H1 (cell line): Measurements from ENCODE around the gene CIB2. TPM values are rescaled to one million over a fixed set of nuclear protein-coding genes. Genes with fewer than 3 reads are reported as not detected.
A peak's percentile ranks its signal among the peaks of the same experiment; 100 is the strongest.

Experiments used
- CTCF ChIA-PET: fragments of 300-600 bp; sonication (Branson Sonifier 250); formaldehyde crosslinking; loops from one replicate; lab custom pipeline; 2021; ENCODE audit not compliant: partially characterized antibody; lab: Charles Lee
- POLR2A ChIA-PET: fragments of 300-600 bp; sonication (Branson Sonifier 250); formaldehyde crosslinking; loops from one replicate; lab custom pipeline; 2021; ENCODE audit warnings: inconsistent platforms; ENCODE audit not compliant: partially characterized antibody; lab: Charles Lee
- DNase-seq, 2 experiments: peaks; one replicate each; pipeline versions ENCODE4 v3.0.0 to v3.0.0-alpha.2; 2010 to 2022; ENCODE audit warnings: low spot score in 2 of 2, low read depth in 1 of 2, mixed read lengths in 1 of 2
- FAIRE-seq: peaks from 2 replicates; lab custom pipeline; 2011; peaks lifted over from hg19 to GRCh38; lab: Jason Lieb, UNC
- H2AFZ ChIP-seq: 2 replicates; pipeline ENCODE4 v1.8.1; 2012; ENCODE audit warnings: low read length, inconsistent platforms
- H2AK5ac ChIP-seq: 2 replicates; pipeline ENCODE4 v1.6.1; 2013; ENCODE audit warnings: low read depth, low read length
- H2BK120ac ChIP-seq: replicated peaks from 2 replicates; pipeline ENCODE3; 2013; ENCODE audit warnings: low read depth, low read length, inconsistent platforms
- H2BK12ac ChIP-seq: 2 replicates; pipeline ENCODE4 v1.6.1; 2013; ENCODE audit warnings: low read depth, low read length
- H2BK15ac ChIP-seq: 2 replicates; pipeline ENCODE4 v1.6.1; 2013; ENCODE audit warnings: low read length
- H2BK20ac ChIP-seq: 2 replicates; pipeline ENCODE4 v1.6.1; 2013; ENCODE audit warnings: low read length
- H2BK5ac ChIP-seq: 2 replicates; pipeline ENCODE4 v1.6.1; 2013; ENCODE audit warnings: low read depth, low read length
- H3K14ac ChIP-seq: 2 replicates; pipeline ENCODE4 v1.6.1; 2013; ENCODE audit warnings: inconsistent platforms; ENCODE audit not compliant: insufficient read length
- H3K18ac ChIP-seq: 2 replicates; pipeline ENCODE4 v1.6.1; 2013; ENCODE audit warnings: low read length; ENCODE audit errors: extremely low read depth
- H3K23ac ChIP-seq: 2 replicates; pipeline ENCODE4 v1.6.1; 2013; ENCODE audit warnings: inconsistent platforms; ENCODE audit not compliant: insufficient read length
- H3K23me2 ChIP-seq: 2 replicates; pipeline ENCODE4 v1.6.1; 2013; ENCODE audit warnings: low read depth, low read length
- H3K27ac ChIP-seq: 2 replicates; pipeline ENCODE4 v1.6.1; 2011; ENCODE audit warnings: low read depth, low read length, inconsistent platforms
- H3K27me3 ChIP-seq, 4 experiments: replicated peaks in 1 of 4; 1 replicate in 1 of 4; 2 replicates in 3 of 4; pipeline versions ENCODE4 v1.6.1 to v1.8.1; 2011 to 2013; ENCODE audit warnings: low read length in 3 of 4, mild to moderate bottlenecking in 3 of 4, inconsistent platforms in 2 of 4, mixed read lengths in 2 of 4, moderate library complexity in 1 of 4; ENCODE audit not compliant: control insufficient read depth in 3 of 4, insufficient read depth in 3 of 4; ENCODE audit errors: extremely low read depth in 1 of 4
- H3K36me3 ChIP-seq, 4 experiments: 2 replicates each; pipeline versions ENCODE4 v1.6.1 to v1.8.1; 2011 to 2013; ENCODE audit warnings: mild to moderate bottlenecking in 4 of 4, low read length in 3 of 4, moderate library complexity in 2 of 4, control low read depth in 1 of 4, inconsistent platforms in 1 of 4; ENCODE audit not compliant: insufficient read depth in 4 of 4, control insufficient read depth in 2 of 4
- H3K4ac ChIP-seq: replicated peaks from 2 replicates; pipeline ENCODE3; 2013; ENCODE audit warnings: low read length, low read depth, mixed read lengths, inconsistent platforms; ENCODE audit not compliant: insufficient read length
- H3K4me1 ChIP-seq, 4 experiments: replicated peaks in 1 of 4; 1 replicate in 1 of 4; 2 replicates in 3 of 4; pipeline versions ENCODE4 v1.6.1 to v1.8.1; 2011 to 2013; ENCODE audit warnings: low read length in 3 of 4, inconsistent platforms in 2 of 4, mixed read lengths in 1 of 4; ENCODE audit not compliant: insufficient read depth in 4 of 4, control insufficient read depth in 3 of 4
- H3K4me2 ChIP-seq, 2 experiments: 2 replicates each; pipeline versions ENCODE4 v1.6.1 to v1.8.1; 2011 to 2013; ENCODE audit warnings: low read depth in 2 of 2, low read length in 2 of 2, control low read depth in 1 of 2, inconsistent platforms in 1 of 2, mild to moderate bottlenecking in 1 of 2; ENCODE audit not compliant: insufficient read depth in 1 of 2
- H3K4me3 ChIP-seq, 4 experiments: fragments of 200-600, 300-600 bp in 1 of 4; sonication (generic), shearing (Covaris generic), sonication (Bioruptor Twin) in 1 of 4; 2 replicates each; pipeline versions ENCODE4 v1.5.1 to v1.8.1; 2011 to 2016; ENCODE audit warnings: low read length in 4 of 4, low read depth in 3 of 4, control low read depth in 2 of 4, inconsistent platforms in 2 of 4, mild to moderate bottlenecking in 2 of 4, mixed read lengths in 1 of 4, moderate library complexity in 1 of 4; ENCODE audit not compliant: insufficient read depth in 2 of 4; ENCODE audit errors: extremely low read depth in 1 of 4
- H3K56ac ChIP-seq: replicated peaks from 2 replicates; pipeline ENCODE3; 2013; ENCODE audit warnings: low read depth, mild to moderate bottlenecking, mixed read lengths, low read length, inconsistent platforms; ENCODE audit not compliant: insufficient read length
- H3K79me1 ChIP-seq: 2 replicates; pipeline ENCODE4 v1.6.1; 2013; ENCODE audit warnings: low read depth, low read length, control low read depth
- H3K79me2 ChIP-seq, 2 experiments: 2 replicates each; pipeline versions ENCODE4 v1.6.1 to v1.8.1; 2012 to 2013; ENCODE audit warnings: low read length in 2 of 2, mild to moderate bottlenecking in 2 of 2, inconsistent platforms in 1 of 2; ENCODE audit not compliant: insufficient read depth in 2 of 2, control insufficient read depth in 1 of 2
- H3K9ac ChIP-seq, 4 experiments: replicated peaks in 1 of 4; 1 replicate in 1 of 4; 2 replicates in 3 of 4; pipeline versions ENCODE4 v1.6.1 to v1.8.1; 2011 to 2013; ENCODE audit warnings: low read depth in 3 of 4, low read length in 3 of 4, control low read depth in 2 of 4, mild to moderate bottlenecking in 2 of 4, moderate library complexity in 2 of 4, inconsistent platforms in 1 of 4; ENCODE audit errors: extremely low read depth in 1 of 4
- H3K9me3 ChIP-seq, 2 experiments: 2 replicates each; pipeline versions ENCODE4 v1.6.1 to v1.8.1; 2012 to 2013; ENCODE audit warnings: mild to moderate bottlenecking in 2 of 2, moderate library complexity in 2 of 2, control low read depth in 1 of 2, inconsistent platforms in 1 of 2, low read depth in 1 of 2, low read length in 1 of 2, mixed read lengths in 1 of 2; ENCODE audit not compliant: insufficient read depth in 2 of 2
- H4K20me1 ChIP-seq, 2 experiments: replicated peaks in 1 of 2; 2 replicates each; pipeline versions ENCODE3 to v1.8.1; 2011 to 2013; ENCODE audit warnings: inconsistent platforms in 2 of 2, low read length in 2 of 2, mild to moderate bottlenecking in 1 of 2; ENCODE audit not compliant: insufficient read depth in 2 of 2, control insufficient read depth in 1 of 2
- H4K5ac ChIP-seq: 2 replicates; pipeline ENCODE4 v1.6.1; 2013; ENCODE audit warnings: low read length, low read depth, mixed read lengths, inconsistent platforms; ENCODE audit not compliant: insufficient read length
- H4K8ac ChIP-seq: 2 replicates; pipeline ENCODE4 v1.8.0; 2013; ENCODE audit warnings: mild to moderate bottlenecking, moderate library complexity, low read length, inconsistent platforms; ENCODE audit not compliant: insufficient read depth; ENCODE audit errors: extremely low read depth
- H4K91ac ChIP-seq: replicated peaks from 2 replicates; pipeline ENCODE3; 2013; ENCODE audit warnings: low read length, mixed read lengths, inconsistent platforms; ENCODE audit not compliant: insufficient read length
- BRCA1 ChIP-seq: IDR thresholded peaks from 2 replicates; pipeline ENCODE4 v1.6.1; 2012; ENCODE audit warnings: low read depth, low read length, improper control_type of control experiment
- EGR1 ChIP-seq: IDR thresholded peaks from 2 replicates; pipeline ENCODE4 v1.6.1; 2011; ENCODE audit warnings: low read depth, low read length, borderline replicate concordance
- EP300 ChIP-seq, 2 experiments: IDR thresholded peaks; 1 replicate in 1 of 2; 2 replicates in 1 of 2; pipeline ENCODE4 v1.6.1; 2011 to 2012; ENCODE audit warnings: low read depth in 2 of 2, low read length in 2 of 2, mild to moderate bottlenecking in 2 of 2, borderline replicate concordance in 1 of 2, inconsistent platforms in 1 of 2, moderate library complexity in 1 of 2
- HDAC2 ChIP-seq, 2 experiments: fragments of 300-600 bp in 1 of 2; sonication (generic) in 1 of 2; IDR thresholded peaks; 2 replicates each; pipeline ENCODE4 v1.6.1; 2011 to 2012; ENCODE audit warnings: low read depth in 2 of 2, low read length in 2 of 2, mild to moderate bottlenecking in 2 of 2, moderate library complexity in 2 of 2, borderline replicate concordance in 1 of 2, inconsistent platforms in 1 of 2
- KDM5A ChIP-seq: fragments of 200-600 bp; IDR thresholded peaks from 2 replicates; pipeline ENCODE4 v1.7.1; 2012; ENCODE audit warnings: mild to moderate bottlenecking, low read length, inconsistent platforms, mixed read lengths
- NRF1 ChIP-seq: IDR thresholded peaks from 2 replicates; pipeline ENCODE4 v1.6.1; 2011; ENCODE audit warnings: mild to moderate bottlenecking, low read depth, low read length, improper control_type of control experiment
- POU5F1 ChIP-seq: IDR thresholded peaks from 2 replicates; pipeline ENCODE4 v1.6.1; 2011; ENCODE audit warnings: low read depth, mild to moderate bottlenecking, low read length, moderate library complexity
- RBBP5 ChIP-seq: IDR thresholded peaks from 2 replicates; pipeline ENCODE4 v1.7.1; 2012; ENCODE audit warnings: low read depth, mild to moderate bottlenecking, inconsistent platforms, low read length, moderate library complexity, borderline replicate concordance
- RFX5 ChIP-seq: IDR thresholded peaks from 2 replicates; pipeline ENCODE4 v1.6.1; 2011; ENCODE audit warnings: low read depth, low read length, improper control_type of control experiment, borderline replicate concordance
- TAF1 ChIP-seq: IDR thresholded peaks from 2 replicates; pipeline ENCODE4 v1.6.1; 2011; ENCODE audit warnings: mild to moderate bottlenecking, low read depth, low read length
- TBP ChIP-seq: IDR thresholded peaks from 2 replicates; pipeline ENCODE4 v1.6.1; 2011; ENCODE audit warnings: low read depth, low read length, improper control_type of control experiment
- TCF12 ChIP-seq: IDR thresholded peaks from 2 replicates; pipeline ENCODE4 v1.6.1; 2011; ENCODE audit warnings: low read depth, mild to moderate bottlenecking, low read length
- WGBS, 2 experiments: shearing (Covaris generic) in 1 of 2; methylation state at CpG; one replicate each; pipeline versions ENCODE4 v1.1.6 to v1.1.7; 2013 to 2015; ENCODE audit warnings: low lambda C conversion rate in 2 of 2, mixed read lengths in 2 of 2, inconsistent platforms in 1 of 2, low coverage in 1 of 2, missing lambda C conversion rate in 1 of 2; ENCODE audit not compliant: insufficient replicate concordance in 2 of 2, insufficient coverage in 1 of 2, insufficient read length in 1 of 2; ENCODE audit errors: extremely low coverage in 1 of 2, missing lambda C conversion rate in 1 of 2; 5-methylcytosine and 5-hydroxymethylcytosine counted together
- polyA plus RNA-seq, 7 experiments: library from polyadenylated mRNA; depleted of rRNA in 3 of 7; stranded (reverse) in 5 of 7; unstranded in 2 of 7; fragments of >200 nt in 5 of 7; fragments of 200-250 nt in 2 of 7; gene quantifications; 1 replicate in 5 of 7; 2 replicates in 1 of 7; 4 replicates in 1 of 7; pipeline versions ENCODE4 v1.2.1 to v1.2.3, GENCODE V29; 2011 to 2013; ENCODE audit warnings: missing spikeins in 2 of 7, mixed read lengths in 2 of 7
- total RNA-seq: library from RNA; stranded (reverse); fragmentation: NEBNext Ultra II Directional; extraction: Animal tissue kit (Norgen Biotek cat#: 25700); gene quantifications from 2 replicates; pipeline ENCODE4 v1.2.1, GENCODE V29; 2021
- TF ChIP-seq, protein P1 (sequence below): IDR thresholded peaks from 2 replicates; pipeline ENCODE4 v1.6.1; 2012; ENCODE audit warnings: low read length, inconsistent platforms

The CIB2 gene
- total and polyA plus RNA-seq, 2 of the 8 experiments (the other 6 are each of a cell fraction or from before 2014, with no cell fraction given) = 41.5 to 45.8 TPM

DNA sequence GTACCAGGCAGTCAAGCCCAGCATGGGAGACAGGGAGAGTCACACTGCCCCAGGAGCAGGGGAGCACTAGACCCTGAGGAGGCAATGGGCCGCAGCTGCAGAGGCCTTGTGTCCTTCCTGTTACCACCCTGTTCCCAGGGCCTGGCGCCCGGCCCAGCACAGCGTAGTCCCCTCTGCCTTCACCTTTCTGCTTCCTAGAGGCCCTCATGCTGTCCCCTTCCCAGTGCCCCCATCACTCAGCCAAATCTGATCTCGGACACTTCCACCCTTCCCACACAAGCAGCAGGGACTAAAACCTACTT, 46.8 kb downstream of the CIB2 start:
- DNase-seq = no peak
- 93% methylated on average over 5 of the region's 5 CpGs; no CpG with 5 or more reads in 1 of the 2 experiments for WGBS, 2 experiments
- H3K9ac ChIP-seq = no peak overlapping the region
- TF ChIP-seq NRF1 = no peak
- no peak for TF ChIP-seq EGR1
- no peak for TF ChIP-seq TCF12
- no peak for TF ChIP-seq TBP
- no peak for TF ChIP-seq RBBP5
- no peak for TF ChIP-seq EP300 (IDR thresholded peaks at IDR 0.05; ENCODE audit: borderline replicate concordance in 1 of 2, low read depth in 2 of 2, low read length in 2 of 2)
- no peak for TF ChIP-seq BRCA1
- no peak for TF ChIP-seq POU5F1
- TF ChIP-seq HDAC2 (IDR thresholded peaks at IDR 0.05; ENCODE audit: borderline replicate concordance in 1 of 2, low read depth in 2 of 2, low read length in 2 of 2) = no peak
- no peak for TF ChIP-seq KDM5A
- TF ChIP-seq, protein P1, sequence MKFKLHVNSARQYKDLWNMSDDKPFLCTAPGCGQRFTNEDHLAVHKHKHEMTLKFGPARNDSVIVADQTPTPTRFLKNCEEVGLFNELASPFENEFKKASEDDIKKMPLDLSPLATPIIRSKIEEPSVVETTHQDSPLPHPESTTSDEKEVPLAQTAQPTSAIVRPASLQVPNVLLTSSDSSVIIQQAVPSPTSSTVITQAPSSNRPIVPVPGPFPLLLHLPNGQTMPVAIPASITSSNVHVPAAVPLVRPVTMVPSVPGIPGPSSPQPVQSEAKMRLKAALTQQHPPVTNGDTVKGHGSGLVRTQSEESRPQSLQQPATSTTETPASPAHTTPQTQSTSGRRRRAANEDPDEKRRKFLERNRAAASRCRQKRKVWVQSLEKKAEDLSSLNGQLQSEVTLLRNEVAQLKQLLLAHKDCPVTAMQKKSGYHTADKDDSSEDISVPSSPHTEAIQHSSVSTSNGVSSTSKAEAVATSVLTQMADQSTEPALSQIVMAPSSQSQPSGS = no peak
- no peak for TF ChIP-seq TAF1
- no peak for TF ChIP-seq RFX5

More for the DNA sequence above, 46.8 kb downstream of the CIB2 start:
- no peak overlapping the region for H3K4ac ChIP-seq
- H3K79me1 ChIP-seq = no peaks in the 10 kb centered on the region
- H2BK20ac ChIP-seq = no peak overlapping the region
- no peak overlapping the region for H4K5ac ChIP-seq
- H2BK15ac ChIP-seq = no peak overlapping the region
- no peak overlapping the region for H2AFZ ChIP-seq
- no peak for FAIRE-seq
- H3K14ac ChIP-seq = no peak overlapping the region
- no peak overlapping the region for H3K23ac ChIP-seq
- no peaks in the 10 kb centered on the region for H3K79me2 ChIP-seq
- H3K4me3 ChIP-seq = no peak overlapping the region
- no peaks in the 10 kb centered on the region for H3K9me3 ChIP-seq
- ChIA-PET CTCF (interaction anchor here (0.9 to 3.3 kb wide), 7 partner anchors 9 to 88 kb away, joined by 3 to 19 read pairs (median 5); no protein-coding TSS in a partner anchor), POLR2A (interaction anchor here (1.4 kb wide), 1 partner anchor 17 kb away, joined by 5 read pairs; no protein-coding TSS in a partner anchor)
- H2BK5ac ChIP-seq = no peak overlapping the region
- no peak overlapping the region for H2BK12ac ChIP-seq
- H4K91ac ChIP-seq = no peak overlapping the region
- H3K23me2 ChIP-seq = no peaks in the 10 kb centered on the region
- H4K20me1 ChIP-seq = no peaks in the 10 kb centered on the region
- 0 out of 7 replicates have a peak, but pooled peaks cover 0 to 4% (median 0%) of the 10 kb centered on the region in 4 experiments for H3K4me1 ChIP-seq
- no peak overlapping the region for H3K27ac ChIP-seq
- H2BK120ac ChIP-seq = no peak overlapping the region
- no peak overlapping the region for H2AK5ac ChIP-seq
- no peak overlapping the region for H3K4me2 ChIP-seq
- H3K56ac ChIP-seq = no peak overlapping the region
- no peaks in the 10 kb centered on the region; a peak in 1 of 7 replicates for H3K27me3 ChIP-seq
- no peaks in the 10 kb centered on the region for H3K36me3 ChIP-seq
- 0 out of 2 replicates have a peak overlapping the region, but pooled peaks have one; percentile 11 for H4K8ac ChIP-seq
- H3K18ac ChIP-seq = no peak overlapping the region
